CD4-positive, alpha-beta T cell treated with Interleukin-17A for 1 hour (primary cell): ENCODE data around the gene PLEKHG5.
"Not testable (repeated sequence)": the region's sequence is repeated elsewhere in the genome, so short reads cannot be mapped to it uniquely, and the experiment has no call there.

Experiments used
- DNase-seq: peaks from one replicate; pipeline ENCODE4 v3.0.0-alpha.2; 2020

PLEKHG5 gene

DNA sequence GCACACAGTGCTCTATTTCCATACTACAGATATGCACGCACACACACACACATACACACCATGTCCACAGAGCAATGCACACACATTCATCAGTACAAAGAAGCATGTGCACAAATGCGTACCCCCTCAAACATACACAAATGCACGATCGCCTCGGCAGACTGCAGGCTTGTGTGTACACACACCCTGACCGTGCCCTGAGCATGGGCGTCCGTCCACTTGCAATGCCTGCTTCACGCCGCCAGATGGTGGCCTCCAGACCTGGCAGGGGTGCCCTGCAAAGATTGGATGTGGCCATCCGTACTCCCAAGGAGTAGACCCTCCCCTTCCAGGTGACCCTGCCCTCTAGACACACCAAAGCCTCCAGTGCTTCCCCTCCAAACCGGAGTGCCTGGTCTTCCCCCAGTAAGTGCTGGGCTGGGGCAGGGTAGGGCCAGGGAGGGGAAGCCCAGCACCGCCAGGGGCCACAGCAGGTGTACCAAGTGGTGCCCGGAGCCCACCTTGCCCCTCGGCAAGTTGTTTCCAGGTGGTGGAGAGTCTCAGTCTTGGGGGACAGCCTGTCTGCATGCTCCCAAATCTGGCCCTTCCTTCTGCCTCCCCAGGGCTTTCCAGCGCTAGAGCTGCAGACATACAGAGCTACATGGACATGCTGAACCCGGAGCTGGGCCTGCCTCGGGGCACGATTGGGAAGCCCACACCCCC, 46.3 kb downstream of the PLEKHG5 start:
- DNase-seq: peak; percentile 56

DNA sequence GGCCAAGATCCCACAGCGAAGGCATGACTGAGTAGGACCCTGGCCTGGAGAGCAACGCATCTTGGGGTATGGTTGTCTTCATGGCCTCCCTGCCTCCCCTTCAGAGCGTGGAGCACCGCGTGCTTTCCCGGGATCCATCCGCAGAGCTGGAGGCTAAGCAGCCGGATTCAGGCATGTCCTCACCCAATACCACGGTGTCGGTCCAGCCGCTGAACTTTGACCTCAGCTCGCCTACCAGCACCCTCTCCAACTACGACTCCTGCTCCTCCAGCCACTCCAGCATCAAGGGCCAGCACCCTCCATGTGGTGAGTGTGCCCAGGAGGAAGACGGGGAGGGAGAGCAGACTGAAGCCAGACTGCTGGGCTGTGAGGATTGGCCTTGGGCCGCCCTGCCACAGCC, 47.1 kb downstream of the PLEKHG5 start:
- DNase-seq: no peak

DNA sequence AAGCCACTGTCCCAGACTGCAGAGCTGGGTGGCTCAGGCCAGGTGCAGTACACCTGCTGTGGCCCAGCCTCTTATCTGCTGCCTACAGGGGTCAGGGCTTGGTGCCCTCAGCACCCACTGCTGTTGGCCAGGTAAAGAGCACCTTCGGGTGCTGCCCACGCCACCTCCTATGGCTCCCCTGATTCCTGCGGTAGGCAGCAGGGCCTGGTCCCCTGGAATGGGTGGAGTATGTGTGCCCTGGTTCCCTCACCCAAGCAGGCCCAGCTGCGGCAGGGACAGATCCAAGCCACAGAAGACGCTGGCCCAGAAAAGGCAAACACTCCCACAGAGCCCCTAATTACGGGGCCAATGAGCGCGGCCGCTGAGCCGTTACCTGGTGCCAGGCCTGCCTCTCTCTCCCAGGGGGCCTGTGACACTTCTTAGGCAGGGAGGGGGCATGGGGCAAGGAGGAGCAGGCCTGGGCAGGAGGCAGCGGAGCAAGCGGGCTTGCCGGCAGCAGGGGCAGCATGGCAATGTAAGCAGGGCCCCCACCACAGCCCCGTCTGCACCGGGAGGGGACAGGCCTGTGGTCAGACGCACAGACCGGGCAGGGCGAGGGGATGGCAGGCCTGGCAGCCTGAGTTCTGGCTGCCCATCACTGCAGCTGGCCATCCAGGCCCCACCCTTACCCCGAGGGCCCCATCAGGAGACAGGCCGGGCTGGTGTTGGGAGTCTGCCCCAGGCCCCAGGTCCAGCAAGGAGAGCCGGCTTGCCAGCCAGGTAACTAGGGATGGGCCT, 47.9 kb downstream of the PLEKHG5 start:
- no peak for DNase-seq

DNA sequence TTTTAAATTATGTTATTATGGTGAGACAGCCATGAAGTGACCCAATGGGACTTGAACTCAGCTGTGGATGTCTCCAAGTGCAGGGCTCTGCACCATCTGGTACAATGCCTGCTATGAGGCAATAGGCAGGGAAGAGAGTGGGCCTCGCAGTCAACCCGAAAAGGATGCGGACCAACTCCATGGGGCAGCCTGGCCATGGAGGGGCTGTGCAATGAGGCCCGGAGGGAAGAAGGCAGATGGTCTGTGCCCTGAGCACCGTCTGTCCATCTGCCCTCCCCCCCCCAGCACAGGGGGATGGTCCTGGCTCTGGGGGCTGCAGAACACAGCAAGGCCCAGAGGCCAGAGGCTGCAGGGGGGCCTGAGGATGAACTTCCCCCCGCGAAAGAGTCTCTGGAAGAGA, 49.9 kb downstream of the PLEKHG5 start:
- no peak for DNase-seq

DNA sequence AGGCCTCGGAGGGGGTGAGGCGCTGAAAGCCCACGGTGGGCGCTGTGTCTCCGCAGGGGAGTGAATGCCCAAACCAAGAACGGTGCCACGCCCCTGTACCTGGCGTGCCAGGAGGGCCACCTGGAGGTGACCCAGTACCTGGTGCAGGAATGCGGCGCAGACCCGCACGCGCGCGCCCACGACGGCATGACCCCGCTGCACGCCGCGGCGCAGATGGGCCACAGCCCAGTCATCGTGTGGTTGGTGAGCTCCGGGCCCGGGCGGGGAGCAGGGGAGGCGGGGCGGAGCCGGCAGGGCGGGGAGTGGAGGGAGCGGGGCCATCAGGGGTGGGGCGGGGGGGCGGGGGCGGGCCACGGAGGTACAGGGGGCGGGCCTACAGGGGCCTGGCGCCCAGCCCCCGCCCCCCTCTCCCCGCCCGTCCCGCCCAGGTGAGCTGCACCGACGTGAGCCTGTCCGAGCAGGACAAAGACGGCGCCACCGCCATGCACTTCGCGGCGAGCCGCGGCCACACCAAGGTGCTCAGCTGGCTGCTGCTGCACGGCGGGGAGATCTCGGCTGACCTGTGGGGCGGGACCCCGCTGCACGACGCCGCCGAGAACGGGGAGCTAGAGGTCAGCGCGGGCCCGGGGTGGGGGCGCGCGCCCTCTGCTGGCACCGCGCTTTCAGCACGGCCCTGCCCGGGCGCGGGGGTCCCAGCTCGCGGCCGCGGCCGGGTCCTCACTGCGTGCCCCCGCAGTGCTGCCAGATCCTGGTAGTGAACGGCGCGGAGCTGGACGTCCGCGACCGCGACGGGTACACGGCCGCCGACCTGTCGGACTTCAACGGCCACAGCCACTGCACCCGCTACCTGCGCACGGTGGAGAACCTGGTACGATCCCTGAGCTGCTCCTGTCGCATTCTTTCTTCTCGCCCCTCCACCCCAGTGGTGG, 51.0 kb downstream of the PLEKHG5 start:
- DNase-seq: peak; percentile 80

DNA sequence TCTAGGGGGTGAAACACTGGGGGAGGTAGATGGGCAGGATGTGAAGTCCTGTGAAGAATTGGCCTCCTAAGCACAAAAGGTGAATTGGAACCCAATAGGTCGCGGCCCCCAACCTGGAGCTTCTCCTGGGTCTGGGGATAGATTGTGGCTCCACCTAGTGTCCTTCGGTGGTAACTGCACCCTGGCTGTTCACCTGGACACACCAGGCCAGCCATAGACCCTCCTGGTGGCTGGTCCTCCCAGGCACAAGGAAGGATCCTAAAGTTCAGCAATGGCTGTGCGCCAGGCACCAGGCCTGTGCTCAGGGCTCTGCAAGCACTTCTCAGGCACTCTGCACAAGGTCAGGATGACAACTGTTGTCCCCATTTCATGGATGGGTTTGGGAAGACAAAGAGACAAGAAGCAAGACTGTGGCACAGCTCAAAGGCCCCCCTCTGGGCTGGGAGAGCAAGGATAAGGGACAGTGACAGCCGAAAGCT, 53.4 kb downstream of the PLEKHG5 start:
- peak; percentile 83 for DNase-seq

DNA sequence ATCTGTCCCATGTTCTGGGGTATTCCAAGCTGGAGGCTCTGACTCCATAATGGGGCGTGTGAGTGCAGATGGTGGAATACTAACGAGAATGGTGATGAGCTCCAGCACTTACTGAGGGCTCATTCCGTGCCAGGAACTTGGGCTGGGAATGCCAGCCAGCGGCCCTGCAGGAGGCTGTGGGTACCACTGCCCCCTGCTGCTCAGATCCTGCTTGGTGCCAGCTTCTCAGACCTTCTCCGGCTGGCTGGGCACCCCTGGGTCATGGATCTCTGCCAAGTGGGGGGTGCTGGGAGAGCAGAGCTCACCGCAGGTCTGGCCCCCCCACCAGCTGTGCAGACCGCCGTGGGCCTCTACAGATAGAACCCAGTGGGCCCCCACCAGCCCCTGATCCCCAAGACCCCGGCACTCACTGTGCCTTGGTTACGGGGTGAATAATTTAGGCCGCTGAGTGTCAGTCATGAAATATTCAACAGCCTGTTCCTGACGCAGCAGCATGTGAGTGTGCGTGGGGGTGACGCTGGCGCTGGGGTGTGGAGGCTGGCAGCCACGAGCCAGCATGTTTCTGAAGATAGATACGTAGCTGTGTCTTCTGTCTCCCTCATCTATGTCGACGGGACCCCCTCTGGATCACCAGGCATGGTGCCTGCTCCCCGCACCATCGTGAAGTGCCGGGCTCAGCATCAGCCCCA, 54.3 kb downstream of the PLEKHG5 start:
- not testable (repeated sequence) for DNase-seq

DNA sequence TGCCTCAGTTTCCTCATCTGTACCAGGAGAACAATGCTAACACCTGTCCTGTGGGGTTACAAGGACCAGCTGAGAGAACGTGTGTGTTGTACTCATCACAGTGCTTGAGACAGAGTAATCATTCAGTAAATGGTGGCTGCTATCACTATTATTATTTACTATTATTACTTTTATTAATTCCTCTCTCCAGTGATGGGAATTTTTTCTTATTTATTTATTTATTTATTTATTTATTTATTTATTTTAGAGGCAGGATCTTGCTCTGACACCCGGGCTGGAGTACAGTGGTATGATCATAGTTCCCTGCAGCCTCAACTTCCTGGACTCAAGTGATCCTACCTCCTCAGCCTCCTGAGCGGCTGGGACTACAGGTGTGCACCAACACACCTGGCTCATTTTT, 55.2 kb downstream of the PLEKHG5 start:
- DNase-seq: not testable (repeated sequence)

DNA sequence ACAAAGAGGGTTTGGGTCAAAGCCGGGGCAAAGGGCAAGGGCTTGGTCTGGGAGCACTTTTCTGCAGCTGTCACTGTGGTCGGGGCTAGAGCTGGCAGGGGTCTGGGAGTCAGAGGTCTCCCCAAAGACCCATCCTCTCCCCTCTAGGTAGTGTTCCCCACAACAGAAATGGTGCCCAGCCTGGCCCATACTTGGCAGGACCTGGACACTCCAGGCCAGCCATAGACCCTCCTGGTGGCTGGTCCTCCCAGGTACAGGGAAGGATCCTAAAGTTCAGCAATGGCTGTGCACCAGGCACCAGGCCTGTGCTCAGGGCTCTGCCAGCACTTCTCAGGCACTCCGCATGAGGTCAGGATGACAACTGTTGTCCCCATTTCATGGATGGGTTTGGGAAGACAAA, 55.9 kb downstream of the PLEKHG5 start:
- no peak for DNase-seq

DNA sequence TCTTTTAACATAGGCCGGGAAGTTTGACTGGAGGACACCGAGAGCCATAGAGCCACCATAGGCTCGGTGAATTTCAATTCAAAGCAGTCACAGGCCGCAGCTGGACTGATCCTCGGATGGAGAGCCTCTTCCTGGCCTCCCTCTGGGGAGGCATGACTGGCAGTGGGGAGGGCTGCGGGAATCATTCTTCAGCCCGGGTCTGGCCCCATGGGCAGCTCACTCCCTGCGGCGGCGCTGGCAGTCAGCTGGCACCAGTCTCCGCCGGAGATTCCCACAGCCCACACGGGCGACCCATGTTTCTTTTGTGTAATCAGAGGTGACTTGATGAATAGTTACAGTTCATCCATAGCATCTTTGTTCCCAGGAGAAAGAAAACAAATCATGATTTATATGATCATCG, 56.3 kb downstream of the PLEKHG5 start:
- no peak for DNase-seq

DNA sequence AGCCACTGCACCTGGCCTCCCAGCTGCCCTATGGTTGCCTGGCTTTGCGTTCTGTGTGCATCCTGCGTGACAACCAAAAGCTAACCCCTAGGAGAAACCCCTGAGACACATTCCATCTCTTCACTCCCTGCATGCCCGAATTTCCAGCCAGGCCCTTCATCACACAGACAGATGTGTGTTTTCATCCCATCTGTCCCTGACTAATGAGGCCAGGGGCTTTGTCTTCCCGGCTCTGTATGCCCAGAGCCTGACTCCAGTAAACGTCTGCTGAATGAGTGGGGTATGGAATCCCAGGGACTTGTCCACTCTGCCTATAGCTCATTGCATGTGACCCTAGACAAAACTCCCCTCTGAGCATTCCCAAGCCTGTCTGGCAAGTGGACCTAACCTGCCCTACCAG, 57.3 kb downstream of the PLEKHG5 start:
- no peak for DNase-seq

DNA sequence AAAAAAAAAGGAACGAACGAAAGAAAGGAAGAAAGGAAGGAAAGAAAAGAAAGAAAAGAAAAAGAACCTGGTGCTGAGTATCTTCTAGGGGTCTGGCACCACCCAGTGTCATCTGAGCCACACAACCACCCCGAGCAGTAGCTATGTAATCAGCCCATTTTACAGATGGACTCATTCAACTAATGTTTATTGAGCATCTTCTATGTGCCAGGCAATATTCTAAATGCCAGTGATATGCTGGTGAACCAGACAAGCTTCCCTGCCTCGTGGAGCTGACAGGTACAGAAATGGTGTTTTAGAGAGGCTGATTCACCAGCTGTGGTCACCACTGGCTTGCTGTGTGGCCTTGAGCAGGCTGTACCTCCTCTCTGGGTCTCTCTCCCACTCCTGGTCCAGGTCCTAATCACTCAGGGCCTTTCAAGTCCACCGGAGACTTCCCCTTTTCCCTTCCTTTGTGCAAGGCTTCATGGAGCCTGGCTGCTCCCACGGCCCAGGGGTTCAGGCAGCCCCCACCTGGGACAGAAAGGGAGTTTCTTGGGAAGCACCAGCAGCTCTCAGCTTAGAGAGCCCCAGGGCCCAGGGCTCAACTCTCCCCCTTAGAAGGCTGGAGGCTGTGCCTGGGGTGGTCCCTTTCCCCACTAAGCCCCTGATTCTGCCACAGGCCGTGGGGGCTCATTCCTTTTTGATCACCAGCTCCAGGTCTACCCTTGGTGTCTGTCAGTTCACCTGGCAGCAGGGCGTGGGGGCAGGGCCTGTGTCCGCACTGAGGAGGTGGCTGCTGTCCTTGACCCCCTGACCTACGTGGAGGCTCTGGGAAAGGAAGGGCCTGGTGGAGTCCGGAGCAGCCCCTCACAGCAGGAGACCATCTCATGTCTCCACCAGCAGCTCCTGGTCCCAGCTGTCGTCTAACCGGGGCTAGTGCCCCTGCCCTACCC, 59.6 kb downstream of the PLEKHG5 start:
- not testable (repeated sequence) for DNase-seq

DNA sequence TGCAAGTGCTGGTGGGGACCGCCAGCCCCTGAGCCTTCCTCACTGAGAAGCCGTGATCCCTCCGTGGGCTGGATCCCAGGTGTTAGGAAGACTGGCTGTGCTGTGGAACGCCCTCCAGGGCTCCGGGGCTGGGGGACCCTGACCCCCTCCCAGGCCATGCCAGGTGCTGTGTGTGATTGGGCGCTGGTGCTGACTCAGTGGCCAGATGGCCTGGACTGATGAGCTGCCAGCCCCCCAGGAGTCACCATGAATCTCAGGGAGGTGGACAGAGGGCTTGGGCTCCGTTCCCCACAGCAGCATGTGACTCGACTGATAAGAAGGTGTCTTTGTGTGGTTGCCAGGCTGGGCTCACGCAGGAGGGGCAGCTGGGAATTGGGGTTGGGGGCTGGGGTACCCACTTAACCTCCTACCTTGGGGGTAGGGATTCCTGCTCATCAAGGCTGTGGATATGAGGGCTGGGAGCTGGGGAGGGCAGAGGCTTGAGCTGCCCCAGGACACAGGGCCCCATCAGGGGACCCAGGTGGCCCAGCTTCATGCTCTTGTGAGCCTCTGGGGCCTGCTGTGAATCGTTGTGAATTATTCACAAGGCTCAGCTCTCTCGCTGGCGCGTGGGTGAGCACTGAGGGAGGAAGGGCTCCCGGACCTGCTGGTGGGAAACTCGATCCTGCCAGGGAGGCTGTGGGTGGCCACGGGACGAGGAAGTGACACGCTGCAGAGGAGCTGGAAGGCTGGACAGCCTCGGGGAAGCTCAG, 61.6 kb downstream of the PLEKHG5 start:
- DNase-seq: not testable (repeated sequence)

DNA sequence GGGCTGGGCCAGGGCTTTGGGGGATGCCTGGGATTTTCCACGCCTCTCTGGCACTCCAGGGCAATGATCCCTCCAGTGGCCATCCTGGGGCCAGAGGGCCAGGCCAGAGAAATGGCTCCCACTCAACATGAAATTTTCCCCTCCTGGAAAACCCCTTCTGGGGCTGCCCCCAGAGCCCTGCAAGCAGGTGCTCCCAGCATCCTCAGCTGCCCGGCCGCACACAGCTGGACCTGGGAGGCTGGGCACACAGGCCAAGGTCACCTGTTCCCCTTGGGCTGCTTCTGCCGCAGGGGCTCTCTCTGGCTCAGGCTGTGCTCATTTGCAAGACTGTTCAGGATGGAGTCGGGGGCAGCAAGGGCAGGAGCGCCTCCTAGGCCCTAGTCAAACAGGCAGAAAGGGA, 63.0 kb downstream of the PLEKHG5 start:
- DNase-seq: not testable (repeated sequence)

DNA sequence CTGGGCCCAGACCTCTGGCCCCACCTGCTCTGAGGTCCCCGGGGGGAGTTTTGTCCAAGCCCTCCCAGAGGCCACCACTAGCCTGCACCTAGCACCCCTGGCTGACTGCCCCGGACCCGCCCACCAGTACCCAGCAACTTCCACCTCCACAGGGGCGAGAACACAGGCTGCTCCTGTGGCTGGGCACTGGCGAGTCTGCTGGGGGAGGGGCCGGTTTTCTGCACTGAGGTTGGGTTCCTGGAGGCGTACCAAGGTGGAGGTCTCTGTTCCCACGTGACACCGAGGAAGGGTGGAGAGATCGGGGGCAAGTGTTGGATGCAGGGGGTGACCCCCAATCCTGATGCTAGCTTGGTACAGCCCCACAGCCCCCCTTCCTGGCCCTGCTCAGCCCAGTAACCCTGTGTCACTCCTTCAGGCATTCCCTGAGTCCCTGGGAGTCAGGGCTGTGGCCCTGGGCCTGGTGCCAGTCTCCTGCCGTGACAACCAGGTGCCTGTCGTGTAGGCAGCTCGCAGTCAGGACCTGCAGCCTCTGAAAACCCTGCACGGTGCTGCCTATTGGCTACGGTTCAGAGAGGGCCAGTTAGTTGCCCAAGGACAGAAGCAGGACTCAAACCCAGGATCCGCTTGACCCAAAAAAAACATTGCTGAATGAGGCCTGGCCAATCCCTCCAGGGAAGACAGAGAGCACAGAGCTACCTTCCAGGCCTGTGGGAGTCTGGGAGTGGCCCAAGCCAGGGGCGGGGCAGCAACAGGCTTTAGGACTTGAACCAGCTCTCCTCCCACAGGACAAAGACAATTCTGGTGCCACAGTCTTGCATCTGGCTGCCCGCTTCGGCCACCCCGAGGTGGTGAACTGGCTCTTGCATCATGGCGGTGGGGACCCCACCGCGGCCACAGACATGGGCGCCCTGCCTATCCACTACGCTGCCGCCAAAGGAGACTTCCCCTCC, 63.8 kb downstream of the PLEKHG5 start:
- DNase-seq: no peak

DNA sequence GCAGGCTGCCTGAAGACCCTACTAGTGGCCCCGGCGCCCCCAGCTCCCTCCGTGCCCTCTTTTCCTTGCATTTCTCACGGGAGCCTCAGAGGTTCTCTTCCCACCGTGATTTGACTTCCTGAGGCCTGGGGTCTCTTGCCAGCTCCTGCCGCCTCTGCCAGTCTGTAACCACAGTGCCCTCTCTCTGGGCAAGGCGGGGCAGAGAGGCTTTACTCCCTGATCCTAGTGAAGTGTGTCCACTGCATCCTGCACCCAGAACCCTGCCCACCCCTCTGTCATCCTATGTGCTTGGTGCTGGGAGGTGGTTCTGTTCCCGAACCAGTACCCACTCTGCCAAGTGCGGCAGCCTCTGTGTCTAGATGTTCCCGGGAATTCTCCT, 64.5 kb downstream of the PLEKHG5 start:
- DNase-seq: no peak

DNA sequence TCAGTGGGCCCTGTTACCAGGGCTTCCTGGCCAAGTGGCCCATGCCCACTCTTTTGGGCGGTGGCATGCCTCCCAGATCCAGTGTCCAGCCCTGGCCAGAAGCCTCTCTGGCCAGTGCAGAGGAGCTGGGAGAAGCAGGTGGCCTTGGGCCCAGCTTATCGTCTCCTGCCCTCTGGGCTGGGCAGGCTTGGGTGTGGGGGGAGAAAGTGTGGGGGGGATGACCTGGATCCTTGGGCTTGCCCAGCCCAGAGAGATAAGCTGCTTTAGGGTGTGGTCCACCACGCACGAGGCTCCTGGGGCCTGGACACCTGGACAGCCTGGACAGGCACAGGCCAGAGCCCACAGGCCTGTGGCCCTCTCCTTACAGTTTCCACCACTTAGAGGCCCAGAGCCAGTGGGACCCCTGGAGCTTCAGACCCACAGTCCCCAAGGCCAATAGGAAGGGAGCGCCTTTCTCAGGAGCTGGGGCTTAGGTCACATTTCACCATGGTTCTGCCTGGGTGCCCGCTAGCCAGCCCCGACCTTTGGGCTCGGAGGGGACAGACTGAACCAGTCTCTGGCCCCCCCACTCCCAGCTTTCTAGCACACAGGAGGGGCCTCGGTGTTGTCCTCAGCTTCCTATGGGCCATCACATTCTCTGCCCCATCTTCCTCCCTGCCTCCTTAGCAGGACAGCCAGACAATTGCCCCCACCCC, 65.0 kb downstream of the PLEKHG5 start:
- no peak for DNase-seq

DNA sequence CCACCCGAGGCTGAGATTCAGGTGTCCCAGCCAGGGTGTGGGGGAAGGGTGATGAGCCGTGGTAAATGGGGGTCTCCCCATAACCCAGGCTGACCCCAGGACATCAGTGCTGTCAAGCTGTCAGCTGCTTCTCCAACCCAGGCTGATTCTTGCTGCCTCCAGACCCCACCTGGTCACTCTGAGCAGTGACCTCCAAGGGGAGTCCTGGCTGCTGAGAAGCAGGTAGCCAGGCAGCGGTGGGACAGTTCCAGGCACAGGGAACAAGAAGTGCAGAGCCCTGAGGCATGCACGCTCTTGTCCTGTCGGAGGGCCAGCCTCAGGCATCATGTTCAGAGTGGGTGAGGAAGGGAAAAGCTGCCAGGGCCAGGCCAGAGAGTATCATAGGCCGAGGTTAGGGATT, 65.8 kb downstream of the PLEKHG5 start:
- DNase-seq: no peak
